Measurements from ENCODE around the gene SMPD3. TPM values are rescaled to one million over a fixed set of nuclear protein-coding genes. Genes with fewer than 3 reads are reported as not detected.

The SMPD3 gene
- total and polyA plus RNA-seq, 2 experiments from 2014 or later = 5.7 to 6.3 TPM

DNA sequence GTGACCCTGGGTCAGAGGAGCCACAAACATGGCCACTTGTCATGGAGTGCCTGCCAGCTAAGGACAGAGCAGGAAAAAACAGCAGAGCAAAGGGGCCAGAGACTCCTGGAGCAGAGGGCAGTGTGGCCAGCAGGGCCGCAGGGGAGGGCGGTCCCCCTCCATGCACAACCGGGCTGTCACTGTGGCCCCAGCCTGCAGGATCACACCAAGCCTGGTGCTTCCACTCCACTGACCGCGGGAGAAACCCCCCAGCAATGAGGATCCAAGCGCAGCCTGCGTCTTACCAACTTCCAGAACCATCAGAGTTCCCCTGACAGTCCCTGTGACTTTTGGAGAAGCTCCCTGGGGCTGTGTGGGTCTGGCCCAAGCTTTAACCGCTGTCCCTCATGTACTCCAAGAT lies 75.5 kb downstream of the SMPD3 start:
- Histone ChIP-seq H3K36me3 (replicated peaks; ENCODE audit: insufficient read depth, low read depth) (no peaks in the 10 kb centered on the region), H3K4me2 (no peak overlapping the region), H3K4me1 (ENCODE audit: insufficient read depth) (no peaks in the 10 kb centered on the region), H3K79me2 (no peaks in the 10 kb centered on the region), H3K9me3 (ENCODE audit: low read depth) (no peaks in the 10 kb centered on the region), H2AFZ (no peak overlapping the region), H4K20me1 (ENCODE audit: insufficient read depth, poor library complexity, severe bottlenecking) (no peaks in the 10 kb centered on the region), H3K9me2 (replicated peaks; ENCODE audit: insufficient read depth) (no peaks in the 10 kb centered on the region), H3K27ac (no peak overlapping the region), H3K27me3 (no peaks in the 10 kb centered on the region), H3K4me3 (no peak overlapping the region)
- no peak for TF ChIP-seq EZH2phosphoT487 (IDR thresholded peaks at IDR 0.05; ENCODE audit: low read depth, severe bottlenecking, unreplicated experiment)
- TF ChIP-seq, protein P1, sequence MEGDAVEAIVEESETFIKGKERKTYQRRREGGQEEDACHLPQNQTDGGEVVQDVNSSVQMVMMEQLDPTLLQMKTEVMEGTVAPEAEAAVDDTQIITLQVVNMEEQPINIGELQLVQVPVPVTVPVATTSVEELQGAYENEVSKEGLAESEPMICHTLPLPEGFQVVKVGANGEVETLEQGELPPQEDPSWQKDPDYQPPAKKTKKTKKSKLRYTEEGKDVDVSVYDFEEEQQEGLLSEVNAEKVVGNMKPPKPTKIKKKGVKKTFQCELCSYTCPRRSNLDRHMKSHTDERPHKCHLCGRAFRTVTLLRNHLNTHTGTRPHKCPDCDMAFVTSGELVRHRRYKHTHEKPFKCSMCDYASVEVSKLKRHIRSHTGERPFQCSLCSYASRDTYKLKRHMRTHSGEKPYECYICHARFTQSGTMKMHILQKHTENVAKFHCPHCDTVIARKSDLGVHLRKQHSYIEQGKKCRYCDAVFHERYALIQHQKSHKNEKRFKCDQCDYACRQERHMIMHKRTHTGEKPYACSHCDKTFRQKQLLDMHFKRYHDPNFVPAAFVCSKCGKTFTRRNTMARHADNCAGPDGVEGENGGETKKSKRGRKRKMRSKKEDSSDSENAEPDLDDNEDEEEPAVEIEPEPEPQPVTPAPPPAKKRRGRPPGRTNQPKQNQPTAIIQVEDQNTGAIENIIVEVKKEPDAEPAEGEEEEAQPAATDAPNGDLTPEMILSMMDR (IDR thresholded peaks at IDR 0.05; ENCODE audit: poor library complexity) = no peak
- TF ChIP-seq EZH2 (IDR thresholded peaks at IDR 0.05; ENCODE audit: borderline replicate concordance) = no peak
- WGBS (ENCODE audit: low lambda C conversion rate, missing lambda C conversion rate) = 96% methylated on average over 7 of the region's 8 CpGs
- DNase-seq (ENCODE audit: low spot score) = no peak

- Histone ChIP-seq H3K4me1 (ENCODE audit: insufficient read depth) (no peaks in the 10 kb centered on the region), H3K79me2 (no peaks in the 10 kb centered on the region), H3K9me3 (ENCODE audit: low read depth) (no peaks in the 10 kb centered on the region), H3K9me2 (replicated peaks; ENCODE audit: insufficient read depth) (no peaks in the 10 kb centered on the region), H3K36me3 (replicated peaks; ENCODE audit: insufficient read depth, low read depth) (no peaks in the 10 kb centered on the region), H4K20me1 (ENCODE audit: insufficient read depth, poor library complexity, severe bottlenecking) (no peaks in the 10 kb centered on the region), H3K4me2 (no peak overlapping the region), H3K27me3 (no peaks in the 10 kb centered on the region), H3K4me3 (no peak overlapping the region), H3K27ac (no peak overlapping the region), H2AFZ (no peak overlapping the region)
- TF ChIP-seq EZH2phosphoT487 (IDR thresholded peaks at IDR 0.05; ENCODE audit: low read depth, severe bottlenecking, unreplicated experiment) = no peak
- no peak for TF ChIP-seq EZH2 (IDR thresholded peaks at IDR 0.05; ENCODE audit: borderline replicate concordance)
- TF ChIP-seq, protein P1 (IDR thresholded peaks at IDR 0.05; ENCODE audit: poor library complexity) = no peak
- no peak for DNase-seq (ENCODE audit: low spot score)
- 98% methylated on average over 3 of the region's 3 CpGs for WGBS (ENCODE audit: low lambda C conversion rate, missing lambda C conversion rate)
Observed at GRCh38 chr16:68372381-68372720, 76.0 kb downstream of the SMPD3 start.

DNA sequence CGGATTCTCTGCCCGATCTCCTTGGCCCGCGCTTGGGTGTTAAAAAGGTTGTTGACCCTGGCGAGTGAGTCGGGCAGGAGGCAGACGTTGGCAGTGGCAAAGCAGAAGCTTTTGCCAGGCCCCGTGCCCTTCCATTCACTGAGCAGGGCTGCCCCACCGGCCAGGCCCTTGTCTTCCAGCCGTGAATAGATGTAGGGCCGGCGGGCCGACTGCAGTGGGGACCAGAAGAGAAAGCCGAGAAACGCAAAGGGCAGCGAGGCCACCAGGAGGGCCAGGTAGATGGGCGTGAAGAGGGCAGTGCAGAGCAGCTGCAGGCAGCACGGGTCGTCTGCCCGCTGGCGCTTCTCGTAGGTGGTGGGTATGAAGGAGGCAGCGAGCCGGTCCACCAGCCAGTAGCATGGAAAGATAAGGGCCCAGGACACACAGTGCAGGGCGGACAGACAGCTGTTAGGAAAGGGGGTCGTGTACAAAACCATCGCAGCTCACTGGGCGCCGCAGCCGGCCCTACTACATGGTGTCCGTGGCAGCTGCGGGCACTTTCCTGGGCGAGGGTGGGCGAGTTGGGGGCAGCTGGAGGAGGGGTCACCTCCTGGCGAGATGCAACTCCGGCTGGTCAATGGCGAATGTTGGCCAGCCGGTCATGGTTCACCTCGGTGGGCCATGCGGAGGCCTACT lies 76.5 kb downstream of the SMPD3 start:
- H3K79me2 ChIP-seq = no peaks in the 10 kb centered on the region
- no peaks in the 10 kb centered on the region for H4K20me1 ChIP-seq (ENCODE audit: insufficient read depth, poor library complexity, severe bottlenecking)
- 95% methylated on average over 40 of the region's 40 CpGs for WGBS (ENCODE audit: low lambda C conversion rate, missing lambda C conversion rate)
- no peak overlapping the region for H3K4me2 ChIP-seq
- H3K27me3 ChIP-seq = no peaks in the 10 kb centered on the region
- no peaks in the 10 kb centered on the region for H3K9me2 ChIP-seq (replicated peaks; ENCODE audit: insufficient read depth)
- no peak overlapping the region for H3K4me3 ChIP-seq
- no peak overlapping the region for H2AFZ ChIP-seq
- H3K9me3 ChIP-seq (ENCODE audit: low read depth) = no peaks in the 10 kb centered on the region
- no peak for DNase-seq (ENCODE audit: low spot score)
- H3K4me1 ChIP-seq (ENCODE audit: insufficient read depth) = no peaks in the 10 kb centered on the region
- TF ChIP-seq EZH2phosphoT487 (IDR thresholded peaks at IDR 0.05; ENCODE audit: low read depth, severe bottlenecking, unreplicated experiment) = no peak
- no peak for TF ChIP-seq EZH2 (IDR thresholded peaks at IDR 0.05; ENCODE audit: borderline replicate concordance)
- TF ChIP-seq, protein P1 (IDR thresholded peaks at IDR 0.05; ENCODE audit: poor library complexity) = no peak
- no peak overlapping the region for H3K27ac ChIP-seq
- H3K36me3 ChIP-seq (replicated peaks; ENCODE audit: insufficient read depth, low read depth) = no peaks in the 10 kb centered on the region
